ENCODE results near the gene BRICD5. TPM values are rescaled to one million over a fixed set of nuclear protein-coding genes. Genes with fewer than 3 reads are reported as not detected.

The BRICD5 gene
- total and polyA plus RNA-seq, 2 donors from 2014 or later: 7.2 to 8.2 TPM

GRCh38 chr16:2208308-2208707, 2.4 kb downstream of the BRICD5 start:
- peaks cover 0 to 4% (median 0%) of the 10 kb centered on the region in 3 donors for H3K36me3 ChIP-seq (ENCODE audit: control insufficient read depth in 2 of 3, insufficient read depth in 3 of 3, low read length in 3 of 3)
- intact Hi-C loops (cut with DNase I): no loop called here
- H3K4me1 ChIP-seq (ENCODE audit: control insufficient read depth in 2 of 3, insufficient read depth in 2 of 3, low read depth in 1 of 3, low read length in 3 of 3): peaks cover 0 to 31% (median 22%) of the 10 kb centered on the region in 3 donors
- FAIRE-seq (no peak), DNase-seq (no peak)
- no peak overlapping the region for H3K9ac ChIP-seq (ENCODE audit: low read length in 3 of 3)
- no peak overlapping the region for H3K27ac ChIP-seq (ENCODE audit: low read depth in 2 of 2, low read length in 2 of 2)
- H3K9me3 ChIP-seq (ENCODE audit: control insufficient read depth in 2 of 3, insufficient read depth in 1 of 3, low read length in 3 of 3): no peaks in the 10 kb centered on the region
- H3K27me3 ChIP-seq (ENCODE audit: control insufficient read depth, insufficient read depth, low read length): no peaks in the 10 kb centered on the region
- TF ChIP-seq CTCF (IDR thresholded peaks at IDR 0.05; ENCODE audit: borderline replicate concordance, extremely low read depth, insufficient read depth): no peak
- no peak overlapping the region for H3K4me3 ChIP-seq (ENCODE audit: low read length in 3 of 3)

- FAIRE-seq (no peak), DNase-seq (no peak)
- Histone ChIP-seq H3K4me3 (ENCODE audit: low read length in 3 of 3) (no peak overlapping the region), H3K27ac (ENCODE audit: low read depth in 2 of 2, low read length in 2 of 2) (no peak overlapping the region), H3K27me3 (ENCODE audit: control insufficient read depth, insufficient read depth, low read length) (no peaks in the 10 kb centered on the region), H3K9me3 (ENCODE audit: control insufficient read depth in 2 of 3, insufficient read depth in 1 of 3, low read length in 3 of 3) (no peaks in the 10 kb centered on the region), H3K4me1 (ENCODE audit: control insufficient read depth in 2 of 3, insufficient read depth in 2 of 3, low read depth in 1 of 3, low read length in 3 of 3) (peaks cover 0 to 27% (median 18%) of the 10 kb centered on the region in 3 donors), H3K9ac (ENCODE audit: low read length in 3 of 3) (no peak overlapping the region), H3K36me3 (ENCODE audit: control insufficient read depth in 2 of 3, insufficient read depth in 3 of 3, low read length in 3 of 3) (peaks cover 0 to 4% (median 0%) of the 10 kb centered on the region in 3 donors)
- TF ChIP-seq CTCF (IDR thresholded peaks at IDR 0.05; ENCODE audit: borderline replicate concordance, extremely low read depth, insufficient read depth): no peak
- intact Hi-C loops (cut with DNase I): no loop called here
These were observed 2.8 kb downstream of the BRICD5 start for GRCh38 chr16:2207872-2208271.

- Histone ChIP-seq H3K4me3 (ENCODE audit: low read length in 3 of 3) (no peak overlapping the region), H3K9ac (ENCODE audit: low read length in 3 of 3) (no peak overlapping the region), H3K27ac (ENCODE audit: low read depth in 2 of 2, low read length in 2 of 2) (no peak overlapping the region)
These were observed 3.8 kb downstream of the BRICD5 start for GRCh38 chr16:2206780-2207433.

More at GRCh38 chr16:2206780-2207433, 3.8 kb downstream of the BRICD5 start:
- DNase-seq (peak in 1 of 5 donors; percentile 79), FAIRE-seq (no peak)
- no peak for TF ChIP-seq CTCF (IDR thresholded peaks at IDR 0.05; ENCODE audit: borderline replicate concordance, extremely low read depth, insufficient read depth)
- Histone ChIP-seq H3K36me3 (ENCODE audit: control insufficient read depth in 2 of 3, insufficient read depth in 3 of 3, low read length in 3 of 3) (peaks cover 0 to 4% (median 0%) of the 10 kb centered on the region in 3 donors), H3K27me3 (ENCODE audit: control insufficient read depth, insufficient read depth, low read length) (no peaks in the 10 kb centered on the region), H3K9me3 (ENCODE audit: control insufficient read depth in 2 of 3, insufficient read depth in 1 of 3, low read length in 3 of 3) (no peaks in the 10 kb centered on the region), H3K4me1 (ENCODE audit: control insufficient read depth in 2 of 3, insufficient read depth in 2 of 3, low read depth in 1 of 3, low read length in 3 of 3) (peaks cover 0 to 17% (median 12%) of the 10 kb centered on the region in 3 donors)
- intact Hi-C loops (cut with DNase I): no loop called here

Data from kidney (tissue), 14 donors.